Measurements from ENCODE around the gene SPRR3. TPM values are rescaled to one million over a fixed set of nuclear protein-coding genes. Genes with fewer than 3 reads are reported as not detected.

The SPRR3 gene
- polyA plus RNA-seq, 1 experiment = not detected

DNA sequence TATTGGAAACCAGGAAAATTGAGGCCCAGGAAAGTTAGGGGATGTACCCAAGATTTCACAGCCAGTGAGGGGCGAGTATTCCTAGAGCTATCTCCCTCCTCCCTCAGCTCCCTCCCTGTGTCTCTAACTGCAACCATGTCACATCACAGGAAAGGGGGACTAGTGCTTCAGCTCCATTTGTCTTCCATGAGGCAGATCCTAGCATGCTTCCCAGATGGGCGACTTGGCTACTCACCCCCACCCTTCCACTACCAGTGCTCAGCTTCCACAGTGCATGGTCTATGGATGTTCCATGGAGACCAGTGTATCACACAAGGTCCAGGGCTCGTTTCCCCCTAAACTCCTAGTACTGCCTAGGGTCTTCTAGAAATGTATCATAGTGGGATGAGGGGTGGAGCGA lies 35.7 kb upstream of the SPRR3 start:
- CTCF ChIA-PET = no interaction called here
- TF ChIP-seq, protein P1, sequence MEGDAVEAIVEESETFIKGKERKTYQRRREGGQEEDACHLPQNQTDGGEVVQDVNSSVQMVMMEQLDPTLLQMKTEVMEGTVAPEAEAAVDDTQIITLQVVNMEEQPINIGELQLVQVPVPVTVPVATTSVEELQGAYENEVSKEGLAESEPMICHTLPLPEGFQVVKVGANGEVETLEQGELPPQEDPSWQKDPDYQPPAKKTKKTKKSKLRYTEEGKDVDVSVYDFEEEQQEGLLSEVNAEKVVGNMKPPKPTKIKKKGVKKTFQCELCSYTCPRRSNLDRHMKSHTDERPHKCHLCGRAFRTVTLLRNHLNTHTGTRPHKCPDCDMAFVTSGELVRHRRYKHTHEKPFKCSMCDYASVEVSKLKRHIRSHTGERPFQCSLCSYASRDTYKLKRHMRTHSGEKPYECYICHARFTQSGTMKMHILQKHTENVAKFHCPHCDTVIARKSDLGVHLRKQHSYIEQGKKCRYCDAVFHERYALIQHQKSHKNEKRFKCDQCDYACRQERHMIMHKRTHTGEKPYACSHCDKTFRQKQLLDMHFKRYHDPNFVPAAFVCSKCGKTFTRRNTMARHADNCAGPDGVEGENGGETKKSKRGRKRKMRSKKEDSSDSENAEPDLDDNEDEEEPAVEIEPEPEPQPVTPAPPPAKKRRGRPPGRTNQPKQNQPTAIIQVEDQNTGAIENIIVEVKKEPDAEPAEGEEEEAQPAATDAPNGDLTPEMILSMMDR (IDR thresholded peaks at IDR 0.05; ENCODE audit: low read depth, low read length) = no peak
- no peak for DNase-seq (ENCODE audit: low read depth, low spot score)
- Histone ChIP-seq H3K27me3 (ENCODE audit: control insufficient read depth, insufficient read depth, low read length) (no peaks in the 10 kb centered on the region), H3K4me3 (ENCODE audit: low read depth, low read length) (no peak overlapping the region), H3K27ac (ENCODE audit: low read depth, low read length) (no peak overlapping the region), H3K9me3 (ENCODE audit: control insufficient read depth, insufficient read depth, low read length) (peaks cover 6% of the 10 kb centered on the region; the same call in 1 of the 2 replicates)
- POLR2A ChIA-PET = no interaction called here

DNA sequence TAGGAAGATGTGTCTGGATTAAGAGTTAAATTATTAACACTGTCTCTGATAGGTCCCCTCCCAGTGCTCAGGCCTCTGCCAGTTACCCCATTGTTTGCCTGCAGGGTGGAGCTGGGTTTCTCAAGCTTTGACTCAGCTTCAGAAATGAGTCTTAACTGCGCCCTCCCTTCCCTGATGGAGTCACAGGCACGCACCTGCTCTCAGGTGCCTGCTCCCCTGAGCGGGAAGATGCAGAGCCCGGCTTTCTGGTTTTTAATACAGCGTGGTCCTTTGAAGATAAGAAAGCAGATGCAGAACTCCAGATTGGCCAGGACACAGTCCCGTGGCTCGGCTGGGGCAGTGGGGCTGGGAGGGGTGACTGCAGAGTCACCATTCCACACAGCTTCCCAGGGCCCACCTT lies 34.3 kb upstream of the SPRR3 start:
- H3K4me3 ChIP-seq (ENCODE audit: low read depth, low read length) = no peak overlapping the region
- POLR2A ChIA-PET = no interaction called here
- H3K27ac ChIP-seq (ENCODE audit: low read depth, low read length) = no peak overlapping the region
- CTCF ChIA-PET = no interaction called here
- peaks cover 6% of the 10 kb centered on the region for H3K9me3 ChIP-seq (ENCODE audit: control insufficient read depth, insufficient read depth, low read length)
- H3K27me3 ChIP-seq (ENCODE audit: control insufficient read depth, insufficient read depth, low read length) = no peaks in the 10 kb centered on the region
- TF ChIP-seq, protein P1 (IDR thresholded peaks at IDR 0.05; ENCODE audit: low read depth, low read length) = no peak
- no peak for DNase-seq (ENCODE audit: low read depth, low spot score)

DNA sequence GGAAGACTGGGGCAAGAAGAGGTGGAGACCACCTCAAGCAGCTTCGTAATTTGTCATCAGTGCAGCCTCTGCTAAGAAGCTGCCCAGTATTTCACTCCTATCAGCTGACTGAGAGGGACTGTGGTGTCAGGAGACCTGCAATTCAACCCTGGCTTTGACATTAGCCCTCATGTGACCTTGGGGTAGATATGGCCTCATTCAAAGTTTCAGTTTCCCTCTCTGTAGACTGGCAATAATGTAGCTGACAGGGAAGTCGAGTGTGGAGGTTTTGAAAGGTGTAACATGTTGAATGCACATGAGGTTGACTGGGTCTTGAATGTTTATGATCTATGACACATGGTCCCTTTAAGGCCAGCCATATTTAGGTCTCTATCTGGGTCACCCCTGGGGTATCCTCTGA lies 33.3 kb upstream of the SPRR3 start:
- TF ChIP-seq, protein P1 (IDR thresholded peaks at IDR 0.05; ENCODE audit: low read depth, low read length) = no peak
- Histone ChIP-seq H3K27ac (ENCODE audit: low read depth, low read length) (no peak overlapping the region), H3K4me3 (ENCODE audit: low read depth, low read length) (no peak overlapping the region), H3K27me3 (ENCODE audit: control insufficient read depth, insufficient read depth, low read length) (no peaks in the 10 kb centered on the region), H3K9me3 (ENCODE audit: control insufficient read depth, insufficient read depth, low read length) (peaks cover 3% of the 10 kb centered on the region)
- ChIA-PET CTCF (no interaction called here), POLR2A (no interaction called here)
- no peak for DNase-seq (ENCODE audit: low read depth, low spot score)

DNA sequence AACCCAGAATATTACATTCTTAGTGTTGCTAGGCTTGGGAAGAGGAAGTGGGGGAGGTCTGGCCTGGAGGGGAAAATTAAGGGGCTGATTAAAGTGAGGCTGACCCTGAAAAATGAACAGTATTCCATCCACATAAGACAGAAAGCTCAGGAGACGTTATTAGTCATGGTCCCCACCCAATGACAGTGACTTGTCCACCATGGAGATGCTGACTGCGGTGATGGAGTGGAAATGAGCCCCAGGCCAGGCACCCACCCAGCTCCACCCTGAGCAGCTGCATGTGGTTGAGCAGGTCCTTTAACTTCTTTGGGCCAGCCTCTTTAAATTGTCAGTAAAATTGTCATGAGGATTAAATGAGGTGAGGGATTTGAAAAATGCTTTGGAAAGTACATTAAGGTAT lies 32.5 kb upstream of the SPRR3 start:
- H3K4me3 ChIP-seq (ENCODE audit: low read depth, low read length) = no peak overlapping the region
- TF ChIP-seq, protein P1 (IDR thresholded peaks at IDR 0.05; ENCODE audit: low read depth, low read length) = no peak
- CTCF ChIA-PET = no interaction called here
- peaks cover 3% of the 10 kb centered on the region for H3K9me3 ChIP-seq (ENCODE audit: control insufficient read depth, insufficient read depth, low read length)
- no peak overlapping the region for H3K27ac ChIP-seq (ENCODE audit: low read depth, low read length)
- no peaks in the 10 kb centered on the region for H3K27me3 ChIP-seq (ENCODE audit: control insufficient read depth, insufficient read depth, low read length)
- DNase-seq (ENCODE audit: low read depth, low spot score) = no peak
- POLR2A ChIA-PET = no interaction called here

DNA sequence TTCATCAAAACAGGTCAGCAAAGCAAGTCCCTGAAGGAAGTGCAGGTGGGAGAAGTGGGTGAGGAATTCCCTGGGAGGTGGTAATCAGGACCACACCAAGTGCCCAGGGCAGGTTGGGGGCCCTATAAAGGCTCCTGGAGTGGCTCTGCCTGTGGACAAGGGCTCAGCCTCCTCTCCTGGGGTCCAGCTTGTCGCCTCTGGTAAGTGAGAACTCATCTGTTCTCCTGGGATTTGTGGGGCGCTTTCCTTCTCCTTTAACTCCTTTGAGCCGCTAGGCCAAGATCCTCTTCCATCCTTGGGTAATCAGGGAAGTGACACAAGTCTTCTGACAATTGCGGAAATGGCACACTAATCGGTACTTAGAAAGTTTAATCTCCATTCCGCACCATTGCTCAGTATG lies 31.1 kb upstream of the SPRR3 start, which contains the start of gene SPRR4:
Gene SPRR4 (plus strand): TSS at position 154 of the 400 bp plus-strand sequence. CDS start 1,243 bp downstream, outside the sequence.
- no peak within 1 kb of the TSS for H3K27ac ChIP-seq (ENCODE audit: low read depth, low read length)
- ChIA-PET CTCF (no interaction called here), POLR2A (no interaction called here)
- H3K27me3 ChIP-seq (ENCODE audit: control insufficient read depth, insufficient read depth, low read length) = no peaks in the 10 kb centered on the region
- H3K4me3 ChIP-seq (ENCODE audit: low read depth, low read length) = no peak within 1 kb of the TSS
- TF ChIP-seq, protein P1 (IDR thresholded peaks at IDR 0.05; ENCODE audit: low read depth, low read length) = no peak
- peaks cover 3% of the 10 kb centered on the region for H3K9me3 ChIP-seq (ENCODE audit: control insufficient read depth, insufficient read depth, low read length)
- no peak for DNase-seq (ENCODE audit: low read depth, low spot score)

All from AG04450 (cell line).